Measurements from ENCODE around the gene PDE10A.

PDE10A gene

GRCh38 chr6:165653607-165654006 is 9.4 kb downstream of the PDE10A start:
- no peak for DNase-seq

GRCh38 chr6:165653196-165653595 is 9.8 kb downstream of the PDE10A start:
- DNase-seq, result no peak

GRCh38 chr6:165652766-165653165 is 10.3 kb downstream of the PDE10A start:
- no peak for DNase-seq

GRCh38 chr6:165649166-165650137 is 13.6 kb downstream of the PDE10A start:
- peak; percentile 56 for DNase-seq

- no peak for DNase-seq
Observed at GRCh38 chr6:165647041-165647440, 16.0 kb downstream of the PDE10A start.

GRCh38 chr6:165645919-165646318 is 17.1 kb downstream of the PDE10A start:
- DNase-seq, result no peak

- DNase-seq, result no peak
Observed at GRCh38 chr6:165644586-165645266, 18.3 kb downstream of the PDE10A start.

GRCh38 chr6:165643015-165643414 is 20.0 kb downstream of the PDE10A start:
- DNase-seq, result no peak

GRCh38 chr6:165641672-165642156 is 21.3 kb downstream of the PDE10A start:
- DNase-seq, result no peak

- no peak for DNase-seq
Observed at GRCh38 chr6:165640806-165641205, 22.2 kb downstream of the PDE10A start.

GRCh38 chr6:165638530-165638929 is 24.5 kb downstream of the PDE10A start:
- no peak for DNase-seq

- DNase-seq, result no peak
Observed at GRCh38 chr6:165637586-165637985, 25.5 kb downstream of the PDE10A start.

GRCh38 chr6:165636402-165637048 is 26.5 kb downstream of the PDE10A start:
- peak; percentile 46 for DNase-seq

GRCh38 chr6:165635965-165636364 is 27.1 kb downstream of the PDE10A start:
- no peak for DNase-seq

GRCh38 chr6:165634101-165634880 is 28.8 kb downstream of the PDE10A start:
- no peak for DNase-seq

GRCh38 chr6:165632194-165632593 is 30.8 kb downstream of the PDE10A start:
- no peak for DNase-seq

- no peak for DNase-seq
Observed at GRCh38 chr6:165630544-165630953, 32.5 kb downstream of the PDE10A start.

- DNase-seq, result no peak
Observed at GRCh38 chr6:165628955-165629354, 34.1 kb downstream of the PDE10A start.

- DNase-seq, result no peak
Observed at GRCh38 chr6:165627366-165627765, 35.7 kb downstream of the PDE10A start.

GRCh38 chr6:165626711-165627110 is 36.3 kb downstream of the PDE10A start:
- DNase-seq, result no peak

GRCh38 chr6:165624871-165625639 is 38.0 kb downstream of the PDE10A start:
- DNase-seq, result no peak

GRCh38 chr6:165621940-165622339 is 41.1 kb downstream of the PDE10A start:
- no peak for DNase-seq

All from fibroblast of skin of right quadriceps (primary cell).